Ishikawa (cell line): Measurements from ENCODE around the gene COQ3.

Source experiments
- CEBPB ChIP-seq: IDR thresholded peaks from 2 replicates; pipeline ENCODE4 v1.6.1; 2012
- CREB1 ChIP-seq: IDR thresholded peaks from 2 replicates; pipeline ENCODE4 v1.6.1; 2012; ENCODE audit warnings: low read depth
- EP300 ChIP-seq: IDR thresholded peaks from 2 replicates; pipeline ENCODE4 v1.6.1; 2012; ENCODE audit warnings: borderline replicate concordance
- TF ChIP-seq, protein P1 (sequence below): IDR thresholded peaks from 2 replicates; pipeline ENCODE4 v1.6.1; 2012

DNA sequence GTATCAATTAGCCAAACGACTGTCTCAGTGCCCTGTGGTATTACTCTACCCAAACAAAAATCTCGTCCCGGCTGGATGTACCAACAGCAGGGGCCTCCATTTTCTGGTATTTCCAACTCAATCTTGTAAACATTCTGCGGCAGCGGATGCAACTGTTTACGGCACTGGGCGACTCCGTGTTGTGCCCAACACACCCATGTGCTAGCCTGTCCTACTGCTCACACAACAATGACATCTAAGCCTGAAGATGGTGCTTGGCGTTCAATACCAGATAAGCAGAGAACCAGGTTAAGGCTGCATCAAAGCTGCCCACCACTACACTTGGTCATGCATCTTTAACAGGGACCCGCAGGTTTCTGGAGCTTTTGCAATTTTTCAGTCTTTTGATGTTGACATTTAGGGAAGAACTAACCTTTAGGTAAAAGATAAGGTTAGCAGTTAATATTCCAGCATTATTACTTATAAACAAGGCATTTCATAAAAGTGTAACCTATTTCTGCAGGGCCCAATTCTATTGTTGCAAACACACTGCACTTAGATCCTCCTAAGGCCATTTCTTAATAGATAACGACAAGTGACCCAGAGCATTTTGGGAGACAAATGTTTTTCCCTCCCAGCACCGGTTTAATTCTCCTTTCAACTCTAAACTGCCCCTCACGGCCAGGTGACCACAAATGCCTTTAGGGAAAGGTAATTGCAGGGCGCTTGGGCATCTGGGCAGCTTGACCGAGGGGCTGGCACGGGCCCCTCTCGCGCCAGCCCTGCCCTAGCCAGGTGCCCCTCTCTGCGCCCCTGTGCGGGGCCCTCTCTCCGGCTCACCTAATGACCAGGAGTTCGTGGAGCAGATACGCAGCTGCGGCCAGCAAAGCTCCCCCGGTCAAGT, 45.5 kb downstream of the COQ3 start:
- no peak for TF ChIP-seq EP300
- no peak for TF ChIP-seq CEBPB
- TF ChIP-seq CREB1 = no peak
- TF ChIP-seq, protein P1, sequence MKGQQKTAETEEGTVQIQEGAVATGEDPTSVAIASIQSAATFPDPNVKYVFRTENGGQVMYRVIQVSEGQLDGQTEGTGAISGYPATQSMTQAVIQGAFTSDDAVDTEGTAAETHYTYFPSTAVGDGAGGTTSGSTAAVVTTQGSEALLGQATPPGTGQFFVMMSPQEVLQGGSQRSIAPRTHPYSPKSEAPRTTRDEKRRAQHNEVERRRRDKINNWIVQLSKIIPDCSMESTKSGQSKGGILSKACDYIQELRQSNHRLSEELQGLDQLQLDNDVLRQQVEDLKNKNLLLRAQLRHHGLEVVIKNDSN = no peak
